Naive thymus-derived CD4-positive, alpha-beta T cell (primary cell): Measurements from ENCODE around the gene RERE. TPM values are rescaled to one million over a fixed set of nuclear protein-coding genes. Genes with fewer than 3 reads are reported as not detected.

Experiments
- ATAC-seq: fragments of 150-1000 bp; cut with Tn5 transposase; 2 replicates; pipeline ENCODE4 v1.10.0; 2021; ENCODE audit warnings: mild to moderate bottlenecking, moderate library complexity
- CTCF ChIA-PET: fragments of 350-600 bp; sonication (Branson Sonifier 250); formaldehyde crosslinking; loops from one replicate; lab custom pipeline; 2021; ENCODE audit warnings: antibody characterized with exemption; lab: Charles Lee
- POLR2A ChIA-PET: fragments of 350-600 bp; sonication (Branson Sonifier 250); formaldehyde crosslinking; loops from one replicate; lab custom pipeline; 2021; ENCODE audit warnings: antibody characterized with exemption, inconsistent platforms; lab: Charles Lee
- DNase-seq, 9 donors: peaks; one replicate each; pipeline versions ENCODE4 v3.0.0 to v3.0.0-alpha.2; 2020 to 2022; ENCODE audit warnings: mixed read lengths in 1 of 9
- H3K27ac ChIP-seq: one replicate; pipeline ENCODE4 v1.7.0; 2013; ENCODE audit warnings: mild to moderate bottlenecking, low read depth, low read length, moderate library complexity
- H3K27me3 ChIP-seq, 2 donors: one replicate each; pipeline ENCODE4 v1.7.0; 2013; ENCODE audit warnings: low read length in 2 of 2, mild to moderate bottlenecking in 2 of 2, moderate library complexity in 2 of 2; ENCODE audit not compliant: control insufficient read depth in 2 of 2, insufficient read depth in 2 of 2
- H3K36me3 ChIP-seq, 3 experiments: 1 replicate in 2 of 3; 2 replicates in 1 of 3; pipeline ENCODE4 v1.7.0; 2013; ENCODE audit warnings: low read length in 3 of 3, mild to moderate bottlenecking in 3 of 3, moderate library complexity in 1 of 3; ENCODE audit not compliant: insufficient read depth in 3 of 3, control insufficient read depth in 2 of 3
- H3K4me1 ChIP-seq, 2 donors: one replicate each; pipeline ENCODE4 v1.7.0; 2013; ENCODE audit warnings: low read length in 2 of 2, mild to moderate bottlenecking in 2 of 2, moderate library complexity in 1 of 2; ENCODE audit not compliant: control insufficient read depth in 2 of 2, insufficient read depth in 2 of 2
- H3K4me3 ChIP-seq: 2 replicates; pipeline ENCODE4 v1.7.0; 2013; ENCODE audit warnings: mild to moderate bottlenecking, low read length
- H3K9me3 ChIP-seq, 3 experiments: 1 replicate in 2 of 3; 2 replicates in 1 of 3; pipeline ENCODE4 v1.7.0; 2013; ENCODE audit warnings: low read length in 3 of 3; ENCODE audit not compliant: control insufficient read depth in 2 of 3
- H3K27ac Mint-ChIP-seq, 9 donors: one replicate each; pipeline ENCODE4 v1.8.0; 2020 to 2022; ENCODE audit warnings: mixed read lengths in 9 of 9, mild to moderate bottlenecking in 8 of 9, moderate library complexity in 5 of 9, inconsistent platforms in 2 of 9
- H3K27me3 Mint-ChIP-seq, 5 donors: one replicate each; pipeline ENCODE4 v1.8.0; 2021 to 2022; ENCODE audit warnings: mixed read lengths in 5 of 5, mild to moderate bottlenecking in 1 of 5
- H3K36me3 Mint-ChIP-seq, 5 donors: one replicate each; pipeline ENCODE4 v1.8.0; 2020 to 2022; ENCODE audit warnings: mixed read lengths in 5 of 5, mild to moderate bottlenecking in 3 of 5, inconsistent platforms in 1 of 5
- H3K4me1 Mint-ChIP-seq, 7 donors: one replicate each; pipeline ENCODE4 v1.8.0; 2020 to 2022; ENCODE audit warnings: mixed read lengths in 7 of 7, mild to moderate bottlenecking in 3 of 7, inconsistent platforms in 1 of 7
- H3K4me3 Mint-ChIP-seq, 10 donors: one replicate each; pipeline ENCODE4 v1.8.0; 2020 to 2022; ENCODE audit warnings: mild to moderate bottlenecking in 10 of 10, mixed read lengths in 10 of 10, moderate library complexity in 6 of 10, inconsistent platforms in 2 of 10
- H3K9me3 Mint-ChIP-seq, 11 donors: one replicate each; pipeline ENCODE4 v1.8.0; 2020 to 2022; ENCODE audit warnings: mixed read lengths in 11 of 11, mild to moderate bottlenecking in 4 of 11, inconsistent platforms in 1 of 11, moderate library complexity in 1 of 11
- intact Hi-C, 2 donors: fragments of 100-400 bp; cut with micrococcal nuclease; formaldehyde crosslinking; loops; one replicate each; pipeline ENCODE4 v1.15.1; 2023
- polyA plus RNA-seq, 2 donors: library from polyadenylated mRNA; unstranded; fragments of 300-500 nt; fragmentation: Illumina TruSeq; gene quantifications; one replicate each; pipeline ENCODE4 v1.2.3, GENCODE V29; 2021
- total RNA-seq, 6 experiments: library from RNA in 5 of 6; stranded (reverse) in 5 of 6; gene quantifications; 1 replicate in 5 of 6; 2 replicates in 1 of 6; pipeline ENCODE4 v1.2.3 and lab custom pipeline; 2021 to 2026

The RERE gene
- total and polyA plus RNA-seq, 7 experiments from 2014 or later: 7.3 to 114 (median 106) TPM

GRCh38 chr1:8685463-8685862, 132.0 kb downstream of the RERE start:
- H3K4me3 ChIP-seq: no peak overlapping the region
- no peak overlapping the region for H3K27ac ChIP-seq
- no peaks in the 10 kb centered on the region for H3K4me1 ChIP-seq
- peaks cover 5 to 17% (median 9%) of the 10 kb centered on the region in 5 donors for H3K36me3 Mint-ChIP-seq
- H3K4me1 Mint-ChIP-seq: peaks cover 8 to 46% (median 26%) of the 10 kb centered on the region in 7 donors
- no peak overlapping the region for H3K4me3 Mint-ChIP-seq
- intact Hi-C loops: no loop called here
- no peaks in the 10 kb centered on the region for H3K36me3 ChIP-seq
- no peaks in the 10 kb centered on the region for H3K27me3 Mint-ChIP-seq
- no peaks in the 10 kb centered on the region for H3K9me3 Mint-ChIP-seq
- ATAC-seq: no peak
- DNase-seq: no peak
- CTCF ChIA-PET: no interaction called here
- no peak overlapping the region for H3K27ac Mint-ChIP-seq
- H3K27me3 ChIP-seq: no peaks in the 10 kb centered on the region
- POLR2A ChIA-PET: interaction anchor here (0.6 kb wide), 1 partner anchor 10 kb away, joined by 3 read pairs; no protein-coding TSS in a partner anchor
- no peaks in the 10 kb centered on the region for H3K9me3 ChIP-seq

GRCh38 chr1:8684590-8684989, 132.8 kb downstream of the RERE start:
- H3K36me3 Mint-ChIP-seq: peaks cover 0 to 14% (median 6%) of the 10 kb centered on the region in 5 donors
- Histone ChIP-seq H3K36me3 (no peaks in the 10 kb centered on the region), H3K27me3 (no peaks in the 10 kb centered on the region), H3K9me3 (no peaks in the 10 kb centered on the region), H3K4me3 (no peak overlapping the region), H3K27ac (no peak overlapping the region), H3K4me1 (no peaks in the 10 kb centered on the region)
- CTCF ChIA-PET: interaction anchor here (1.2 kb wide), 1 partner anchor 42 kb away, joined by 3 read pairs; no protein-coding TSS in a partner anchor
- H3K27ac Mint-ChIP-seq: no peak overlapping the region
- ATAC-seq (no peak), DNase-seq (no peak)
- POLR2A ChIA-PET: no interaction called here
- intact Hi-C loops: no loop called here
- H3K9me3 Mint-ChIP-seq: no peaks in the 10 kb centered on the region
- H3K4me1 Mint-ChIP-seq: peaks cover 8 to 42% (median 26%) of the 10 kb centered on the region in 7 donors
- H3K4me3 Mint-ChIP-seq: no peak overlapping the region
- H3K27me3 Mint-ChIP-seq: no peaks in the 10 kb centered on the region

- H3K27me3 Mint-ChIP-seq: no peaks in the 10 kb centered on the region
- ATAC-seq (no peak), DNase-seq (no peak)
- H3K27ac ChIP-seq: no peak overlapping the region
- no peaks in the 10 kb centered on the region for H3K9me3 ChIP-seq
- ChIA-PET CTCF (no interaction called here), POLR2A (no interaction called here)
- intact Hi-C loops: no loop called here
- H3K4me1 Mint-ChIP-seq: peaks cover 11 to 35% (median 23%) of the 10 kb centered on the region in 7 donors
- H3K36me3 ChIP-seq: no peaks in the 10 kb centered on the region
- peaks cover 0 to 10% (median 6%) of the 10 kb centered on the region in 5 donors for H3K36me3 Mint-ChIP-seq
- no peak overlapping the region for H3K27ac Mint-ChIP-seq
- no peak overlapping the region for H3K4me3 Mint-ChIP-seq
- H3K27me3 ChIP-seq: no peaks in the 10 kb centered on the region
- no peaks in the 10 kb centered on the region for H3K9me3 Mint-ChIP-seq
- no peaks in the 10 kb centered on the region for H3K4me1 ChIP-seq
- no peak overlapping the region for H3K4me3 ChIP-seq
Measured at GRCh38 chr1:8682573-8682972, 134.9 kb downstream of the RERE start.

GRCh38 chr1:8681911-8682310, 135.5 kb downstream of the RERE start:
- peak overlapping the region in 1 of 9 donors; percentile 53 for H3K27ac Mint-ChIP-seq
- intact Hi-C loops: no loop called here
- ATAC-seq: no peak

GRCh38 chr1:8680664-8681650, 136.5 kb downstream of the RERE start:
- no peak overlapping the region for H3K4me3 ChIP-seq
- H3K4me1 ChIP-seq: no peaks in the 10 kb centered on the region
- H3K9me3 ChIP-seq: no peaks in the 10 kb centered on the region
- POLR2A ChIA-PET: interaction anchor here (0.7 to 0.9 kb wide), 2 partner anchors 21 to 789 kb away, joined by 3 read pairs; no protein-coding TSS in a partner anchor
- peaks cover 6 to 36% (median 17%) of the 10 kb centered on the region in 7 donors for H3K4me1 Mint-ChIP-seq
- no peaks in the 10 kb centered on the region for H3K36me3 ChIP-seq
- H3K36me3 Mint-ChIP-seq: peaks cover 0 to 9% (median 6%) of the 10 kb centered on the region in 5 donors
- peak overlapping the region in 3 of 10 donors; percentile 2 to 53 (median 28) for H3K4me3 Mint-ChIP-seq
- CTCF ChIA-PET: interaction anchor here (0.9 to 1.3 kb wide), 3 partner anchors 10 to 45 kb away, joined by 3 to 6 read pairs (median 4); no protein-coding TSS in a partner anchor
- intact Hi-C loops: no loop called here
- no peak overlapping the region for H3K27ac Mint-ChIP-seq
- no peak overlapping the region for H3K27ac ChIP-seq
- no peaks in the 10 kb centered on the region for H3K9me3 Mint-ChIP-seq
- no peak for DNase-seq
- no peaks in the 10 kb centered on the region for H3K27me3 ChIP-seq
- no peak for ATAC-seq
- H3K27me3 Mint-ChIP-seq: no peaks in the 10 kb centered on the region

More at GRCh38 chr1:8681911-8682310, 135.5 kb downstream of the RERE start:
- peaks cover 8 to 35% (median 20%) of the 10 kb centered on the region in 7 donors for H3K4me1 Mint-ChIP-seq
- POLR2A ChIA-PET: no interaction called here
- H3K36me3 Mint-ChIP-seq: peaks cover 0 to 11% (median 6%) of the 10 kb centered on the region in 5 donors
- no peaks in the 10 kb centered on the region for H3K27me3 Mint-ChIP-seq
- Histone ChIP-seq H3K9me3 (no peaks in the 10 kb centered on the region), H3K4me3 (no peak overlapping the region), H3K27ac (no peak overlapping the region), H3K4me1 (no peaks in the 10 kb centered on the region), H3K27me3 (no peaks in the 10 kb centered on the region), H3K36me3 (no peaks in the 10 kb centered on the region)
- DNase-seq: no peak
- CTCF ChIA-PET: no interaction called here
- H3K9me3 Mint-ChIP-seq: no peaks in the 10 kb centered on the region
- H3K4me3 Mint-ChIP-seq: peak overlapping the region in 2 of 10 donors; percentile 2 to 44

DNA sequence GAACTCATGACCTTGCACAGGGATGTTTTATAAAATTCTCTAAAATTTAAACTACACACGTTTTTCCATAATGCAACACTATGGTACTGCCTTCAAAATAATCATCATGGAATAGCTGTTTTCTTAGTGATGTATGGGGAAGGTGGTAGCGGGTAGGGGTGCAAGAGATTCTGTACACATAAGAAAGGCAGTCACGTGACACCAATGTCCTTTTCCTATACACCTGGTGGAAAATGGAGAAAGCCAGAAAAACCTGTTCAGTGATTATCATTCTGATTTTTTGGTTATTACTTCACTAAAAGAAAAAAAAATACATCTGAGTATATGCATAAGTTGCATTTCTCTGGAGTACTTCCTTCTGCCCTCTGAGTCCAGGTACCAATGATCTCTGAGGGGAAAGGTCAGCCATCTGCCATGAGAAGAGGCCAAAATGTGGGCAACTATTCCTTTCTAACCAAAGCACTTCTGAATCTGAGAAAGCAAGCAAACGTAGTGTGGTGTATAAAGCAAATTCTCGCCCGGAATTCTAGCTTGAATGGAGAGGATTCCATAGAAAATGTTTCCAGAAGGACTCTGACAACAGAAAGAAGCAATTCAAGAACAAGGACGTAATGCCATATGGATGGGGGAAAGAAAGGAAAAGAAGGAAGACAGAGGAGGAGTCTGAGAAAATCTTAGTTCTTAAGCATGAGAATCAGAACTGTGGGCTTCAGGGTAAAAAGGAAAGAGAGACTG, 137.3 kb downstream of the RERE start:
- H3K4me1 ChIP-seq: no peaks in the 10 kb centered on the region
- Mint-ChIP-seq H3K27me3 (no peaks in the 10 kb centered on the region), H3K36me3 (peaks cover 0 to 9% (median 6%) of the 10 kb centered on the region in 5 donors), H3K9me3 (no peaks in the 10 kb centered on the region), H3K4me3 (no peak overlapping the region), H3K27ac (no peak overlapping the region), H3K4me1 (peaks cover 6 to 34% (median 17%) of the 10 kb centered on the region in 7 donors)
- H3K9me3 ChIP-seq: no peaks in the 10 kb centered on the region
- intact Hi-C loops: loop anchor here in 1 of 2 donors (10.0 kb wide), 1 partner anchor 215 kb away; no protein-coding TSS in a partner anchor
- DNase-seq (no peak), ATAC-seq (no peak)
- no peak overlapping the region for H3K27ac ChIP-seq
- POLR2A ChIA-PET: interaction anchor here (0.9 kb wide), 1 partner anchor 22 kb away, joined by 3 read pairs; no protein-coding TSS in a partner anchor
- CTCF ChIA-PET: interaction anchor here (0.7 to 1.3 kb wide), 4 partner anchors 9 to 324 kb away, joined by 3 to 6 read pairs (median 4); no protein-coding TSS in a partner anchor
- H3K36me3 ChIP-seq: no peaks in the 10 kb centered on the region
- H3K4me3 ChIP-seq: no peak overlapping the region
- H3K27me3 ChIP-seq: no peaks in the 10 kb centered on the region
